GM18520 (cell line): ENCODE results near the gene TMEM41B.
"Not testable (repeated sequence)": the region's sequence is repeated elsewhere in the genome, so short reads cannot be mapped to it uniquely, and the experiment has no call there.

ENCODE experiments used
- ATAC-seq: cut with Tn5 transposase; IDR thresholded peaks from one replicate; pipeline ENCODE4 v1.9.1; 2021; ENCODE audit not compliant: unreplicated experiment

The TMEM41B gene

DNA sequence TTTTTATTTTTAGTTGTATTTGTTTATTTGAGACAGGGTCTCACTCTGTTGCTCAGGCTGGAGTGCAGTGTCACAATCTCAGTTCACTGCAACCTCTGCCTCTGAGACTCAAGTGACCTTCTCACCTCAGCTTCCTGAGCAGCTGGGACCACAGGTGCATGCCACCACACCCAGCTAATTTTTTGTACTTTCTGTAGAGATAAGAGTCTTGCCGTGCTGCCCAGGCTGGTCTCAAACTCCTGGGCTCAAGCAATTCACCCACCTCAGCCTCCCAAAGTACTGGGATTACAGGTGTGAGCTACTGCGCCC, 53.6 kb downstream of the TMEM41B start:
- ATAC-seq: not testable (repeated sequence)

DNA sequence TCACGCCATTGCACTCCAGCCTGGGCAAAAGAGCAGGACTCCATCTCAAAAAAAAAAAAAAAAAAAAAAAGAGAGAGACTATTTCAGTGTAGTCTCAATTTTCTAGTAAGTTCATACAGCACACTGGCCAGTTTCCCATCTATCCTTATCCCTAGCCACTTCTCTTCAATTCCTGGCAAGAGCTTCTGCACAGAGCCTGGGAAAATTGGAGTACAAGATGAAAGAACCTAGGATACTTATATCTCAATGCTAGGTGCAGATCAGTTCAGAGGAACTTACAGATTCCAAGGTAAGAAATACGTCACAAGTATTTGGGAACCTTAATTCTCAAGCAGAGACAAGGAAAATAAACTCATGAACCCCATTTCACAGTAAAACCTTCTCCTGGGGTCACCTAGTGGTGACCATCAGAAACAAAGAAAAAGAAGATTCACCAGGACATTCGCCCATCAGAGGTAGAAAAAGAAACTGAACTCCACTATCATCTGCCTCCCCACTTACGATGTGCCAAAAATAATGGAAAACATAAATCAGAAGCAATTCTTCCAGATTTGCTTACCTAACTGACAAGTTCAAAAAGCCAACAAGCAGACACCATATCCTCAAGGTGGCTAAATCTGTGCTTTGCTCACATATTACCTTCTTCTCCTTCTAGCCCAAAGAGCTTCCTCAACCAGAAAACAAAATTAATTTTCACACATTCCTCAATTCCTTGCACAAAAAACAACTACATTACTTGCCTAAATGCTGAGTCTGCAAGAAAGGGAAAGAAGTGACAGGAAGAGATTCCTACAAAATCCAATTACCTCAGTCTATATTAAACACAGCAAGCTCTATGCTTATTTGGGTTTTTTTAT, 54.2 kb downstream of the TMEM41B start:
- ATAC-seq: no peak

DNA sequence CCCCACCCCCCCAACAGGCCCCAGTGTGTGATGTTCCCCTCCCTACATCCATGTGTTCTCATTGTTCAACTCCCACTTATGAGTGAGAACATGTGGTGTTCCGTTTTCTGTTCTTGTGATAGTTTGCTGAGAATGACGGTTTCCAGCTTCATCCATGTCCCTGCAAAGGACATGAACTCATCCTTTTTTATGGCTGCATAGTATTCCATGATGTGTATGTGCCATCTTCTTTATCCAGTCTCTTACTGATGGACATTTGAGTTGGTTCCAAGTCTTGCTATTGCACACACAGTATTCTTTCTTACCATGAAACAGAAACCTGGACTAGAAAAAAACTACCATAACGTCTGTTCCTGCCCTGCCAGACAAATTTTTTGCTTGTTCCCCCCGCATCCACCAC, 56.1 kb downstream of the TMEM41B start:
- ATAC-seq: not testable (repeated sequence)

DNA sequence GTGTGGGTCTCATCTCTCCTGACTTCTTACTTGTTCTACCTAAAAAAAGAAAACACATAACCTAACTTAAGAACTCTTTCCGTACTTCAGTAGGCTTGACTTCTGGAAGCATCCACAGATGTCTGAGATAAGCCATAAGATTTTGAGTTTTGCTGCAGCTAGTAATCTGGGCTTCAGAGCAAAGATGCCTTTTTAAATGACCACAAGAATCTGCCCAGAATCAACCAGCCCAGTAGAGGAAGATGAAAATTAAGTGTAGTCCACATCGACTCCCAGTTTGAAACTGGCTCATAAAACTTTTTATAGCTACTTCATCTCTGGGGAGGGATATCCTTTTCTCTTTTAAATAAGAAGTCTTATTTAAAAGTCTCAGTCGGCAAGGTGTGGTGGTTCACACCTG, 60.0 kb downstream of the TMEM41B start:
- no peak for ATAC-seq

DNA sequence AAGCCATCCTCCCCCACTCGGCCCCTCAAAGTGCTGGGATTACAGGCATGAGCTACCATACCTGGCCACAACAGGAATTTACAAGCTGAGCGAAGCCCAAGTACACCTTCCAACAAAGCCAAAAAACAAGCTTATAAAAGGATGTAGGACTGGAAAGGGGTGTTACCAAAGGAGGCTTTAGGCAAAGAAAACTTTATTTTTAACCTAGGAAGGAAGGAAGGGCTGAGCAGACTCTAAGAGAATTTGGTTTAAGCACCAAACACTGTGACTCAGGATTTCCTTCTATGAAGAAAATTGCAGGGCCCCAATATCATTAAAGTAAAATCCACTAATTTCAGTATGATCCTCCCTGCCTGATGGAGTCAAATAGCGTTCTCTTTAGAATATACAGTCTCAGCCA, 61.3 kb downstream of the TMEM41B start:
- no peak for ATAC-seq

DNA sequence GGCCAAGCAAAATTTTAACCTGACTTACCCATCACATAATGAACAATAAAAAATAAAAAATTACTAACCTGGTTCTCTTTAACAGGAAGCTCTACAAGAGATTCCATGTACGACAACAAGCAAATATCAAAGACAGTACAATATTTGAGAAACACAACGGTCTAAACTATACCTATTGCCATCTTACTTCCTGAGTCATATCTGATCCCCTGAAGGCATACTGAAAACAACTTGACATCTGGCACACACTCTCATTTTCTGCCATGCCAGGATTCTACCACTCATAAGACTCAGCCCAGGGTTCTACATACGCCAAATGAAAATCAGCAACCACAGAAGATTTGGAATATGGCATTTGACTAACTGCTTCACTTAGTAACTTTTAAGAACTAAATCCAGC, 63.1 kb downstream of the TMEM41B start:
- ATAC-seq: no peak

DNA sequence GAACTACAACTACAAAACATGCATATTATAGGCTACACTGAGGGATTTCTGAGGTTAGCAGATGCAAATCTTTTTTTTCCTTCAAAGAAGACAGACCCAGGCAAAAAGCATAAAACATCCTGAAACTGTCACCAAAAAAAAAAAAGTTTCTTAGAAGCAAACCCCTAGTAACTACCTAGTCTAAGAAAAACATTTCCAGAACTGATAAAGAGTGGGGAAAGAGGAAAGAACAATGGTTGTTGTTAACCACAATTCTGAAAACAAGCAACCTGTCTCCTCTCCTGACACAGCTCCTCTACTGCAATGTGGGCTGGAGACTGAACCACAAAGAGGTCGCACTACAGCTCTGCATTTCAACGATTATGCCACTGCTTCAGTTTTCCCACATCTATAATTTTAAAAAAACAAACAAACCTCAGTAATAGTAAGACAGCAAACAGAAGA, 64.2 kb downstream of the TMEM41B start:
- peak; percentile 67 for ATAC-seq

DNA sequence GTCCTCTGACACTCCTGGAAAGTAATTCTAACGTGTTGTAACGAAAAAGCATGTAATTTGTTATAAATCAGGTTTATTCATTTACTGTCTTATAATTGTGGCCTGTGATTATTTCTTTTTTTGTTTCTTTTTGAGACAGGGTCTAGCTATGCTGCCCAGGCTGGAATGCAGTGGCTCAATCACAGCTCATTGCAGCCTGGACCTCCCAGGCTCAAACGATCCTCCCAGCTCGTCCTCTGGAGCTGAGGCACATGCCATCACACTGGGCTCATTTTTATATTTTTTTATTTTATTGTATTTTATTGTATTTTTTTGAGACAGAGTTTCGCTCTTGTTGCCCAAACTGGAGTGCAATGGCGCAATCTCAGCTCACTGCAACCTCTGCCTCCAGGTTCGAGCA, 65.1 kb downstream of the TMEM41B start:
- no peak for ATAC-seq

DNA sequence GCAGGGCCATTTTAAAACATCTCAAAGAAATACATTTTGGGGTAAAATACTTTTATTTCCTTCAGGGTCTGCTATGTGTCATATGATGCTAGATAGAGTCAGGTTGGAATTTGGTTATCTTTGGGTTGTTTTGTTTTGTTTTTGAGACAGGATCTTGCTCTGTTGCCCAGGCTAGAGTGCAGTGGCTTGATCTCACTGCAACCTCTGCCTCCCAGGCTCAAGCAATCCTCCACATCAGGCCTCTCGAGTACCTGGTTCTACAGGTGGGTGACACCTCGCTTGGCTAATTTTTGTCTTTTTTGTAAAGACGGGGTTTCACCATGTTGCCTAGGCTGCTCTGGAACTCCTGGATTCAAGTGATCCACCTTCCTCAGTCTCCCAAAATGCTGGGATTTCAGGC, 66.5 kb downstream of the TMEM41B start:
- ATAC-seq: no peak

DNA sequence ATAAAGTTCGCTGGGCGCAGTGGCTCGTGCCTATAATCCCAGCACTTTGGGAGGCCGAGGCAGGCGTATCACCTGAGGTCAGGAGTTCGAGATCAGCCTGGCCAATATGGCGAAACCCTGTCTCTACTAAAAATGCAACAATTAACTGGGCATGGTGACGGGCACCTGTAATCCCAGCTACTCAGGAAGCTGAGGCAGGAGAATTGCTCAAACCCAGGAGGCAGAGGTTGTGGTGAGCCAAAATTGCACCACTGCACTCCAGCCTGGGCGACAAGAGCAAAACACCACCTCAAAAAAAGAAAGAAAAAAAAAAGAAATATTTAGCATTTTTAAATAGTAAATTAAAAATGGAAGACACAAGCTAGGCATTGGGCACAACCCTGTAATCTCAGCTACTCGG, 78.2 kb downstream of the TMEM41B start:
- ATAC-seq: not testable (repeated sequence)

DNA sequence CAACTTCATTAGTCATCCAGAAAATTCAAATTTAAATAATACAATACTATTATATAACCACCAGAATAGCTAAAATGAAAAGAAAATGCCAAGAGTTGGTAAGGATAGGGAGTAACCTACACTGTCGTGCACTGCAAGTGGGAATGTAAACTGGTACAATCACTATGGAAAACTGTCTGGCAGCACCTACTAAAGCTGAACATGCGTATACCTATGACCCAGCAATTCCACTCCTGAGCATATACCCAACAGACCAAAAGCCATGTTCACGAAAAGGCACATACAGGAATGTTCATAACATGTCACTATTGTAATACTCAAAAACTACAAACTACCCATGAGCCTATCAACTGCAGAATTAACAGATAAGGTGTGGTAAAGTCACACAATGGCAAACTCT, 81.9 kb downstream of the TMEM41B start:
- no peak for ATAC-seq

DNA sequence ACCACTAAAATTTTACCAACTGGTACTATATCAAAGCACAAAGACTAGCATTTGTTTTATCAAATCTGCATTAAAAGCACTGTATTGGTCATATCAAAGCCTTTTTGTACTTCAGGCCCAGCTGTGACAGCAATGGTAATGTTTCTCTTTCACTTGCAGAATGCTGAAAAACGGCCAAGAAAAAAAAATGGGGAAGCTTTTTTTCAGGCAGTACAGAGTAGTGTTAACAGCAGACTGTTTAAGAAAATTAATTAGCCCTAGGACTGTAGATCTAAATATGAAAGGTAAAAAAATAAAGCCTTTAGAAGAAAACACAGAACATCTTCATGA, 82.6 kb downstream of the TMEM41B start:
- no peak for ATAC-seq
